Calu3 (cell line): ENCODE measurements around the gene FRAS1. TPM values are rescaled to one million over a fixed set of nuclear protein-coding genes. Genes with fewer than 3 reads are reported as not detected.

Source experiments
- BruUV-seq: library from RNA; stranded (reverse); fragments of 400-500 nt; replicated peaks from 2 replicates; lab custom pipeline; 2021; lab: Mats Ljungman, UMichigan
- CTCF ChIA-PET: fragments of 300-600 bp; sonication (Branson Sonifier 250); formaldehyde crosslinking; loops from one replicate; lab custom pipeline; 2022; ENCODE audit warnings: antibody characterized with exemption; lab: Charles Lee
- DNase-seq: peaks from one replicate; pipeline ENCODE4 v3.0.0; 2022
- H3K27ac Mint-ChIP-seq: one replicate; pipeline ENCODE4 v1.8.0; 2022; ENCODE audit warnings: mixed read lengths; ENCODE audit not compliant: unreplicated experiment
- H3K27me3 Mint-ChIP-seq: one replicate; pipeline ENCODE4 v1.8.0; 2022; ENCODE audit warnings: mixed read lengths; ENCODE audit not compliant: unreplicated experiment
- H3K36me3 Mint-ChIP-seq: one replicate; pipeline ENCODE4 v1.8.0; 2022; ENCODE audit warnings: mild to moderate bottlenecking, moderate library complexity, mixed read lengths; ENCODE audit not compliant: insufficient read depth, unreplicated experiment
- H3K4me1 Mint-ChIP-seq: one replicate; pipeline ENCODE4 v1.8.0; 2022; ENCODE audit warnings: mild to moderate bottlenecking, low read depth, mixed read lengths; ENCODE audit not compliant: unreplicated experiment
- H3K4me3 Mint-ChIP-seq: one replicate; pipeline ENCODE4 v1.8.0; 2022; ENCODE audit warnings: mild to moderate bottlenecking, low read depth, moderate library complexity, mixed read lengths; ENCODE audit not compliant: unreplicated experiment
- H3K9me3 Mint-ChIP-seq: one replicate; pipeline ENCODE4 v1.8.0; 2022; ENCODE audit warnings: low read depth, mixed read lengths; ENCODE audit not compliant: unreplicated experiment
- CTCF ChIP-seq: fragments of 200-600 bp; IDR thresholded peaks from one replicate; pipeline ENCODE4 v1.8.0; 2022; ENCODE audit warnings: antibody characterized with exemption; ENCODE audit not compliant: unreplicated experiment
- intact Hi-C: fragments of 100-400 bp; cut with micrococcal nuclease; formaldehyde crosslinking; loops from one replicate; pipeline ENCODE4 v1.10.0; 2022; ENCODE audit not compliant: unreplicated experiment
- total RNA-seq: library from RNA; stranded (reverse); gene quantifications from 2 replicates; pipeline ENCODE4 v1.2.3, GENCODE V29; 2022

Gene FRAS1
- total RNA-seq, 1 experiment from 2014 or later: 29.4 TPM

GRCh38 chr4:78519962-78520361 lies 462.8 kb downstream of the FRAS1 start:
- Mint-ChIP-seq H3K36me3 (peaks cover 6% of the 10 kb centered on the region), H3K4me1 (peaks cover 6% of the 10 kb centered on the region), H3K27ac (no peak overlapping the region), H3K4me3 (no peak overlapping the region), H3K9me3 (no peaks in the 10 kb centered on the region), H3K27me3 (no peaks in the 10 kb centered on the region)
- CTCF ChIA-PET: no interaction called here
- no peak for TF ChIP-seq CTCF
- no TSS peak for BruUV-seq
- no peak for DNase-seq
- intact Hi-C loops: loop anchor here (10.0 kb wide), 2 partner anchors 95 to 525 kb away; no protein-coding TSS in a partner anchor

GRCh38 chr4:78520808-78521226 lies 463.7 kb downstream of the FRAS1 start:
- TF ChIP-seq CTCF: no peak
- Mint-ChIP-seq H3K4me3 (no peak overlapping the region), H3K9me3 (no peaks in the 10 kb centered on the region), H3K4me1 (peaks cover 14% of the 10 kb centered on the region), H3K27me3 (no peaks in the 10 kb centered on the region), H3K36me3 (peaks cover 6% of the 10 kb centered on the region), H3K27ac (no peak overlapping the region)
- CTCF ChIA-PET: no interaction called here
- intact Hi-C loops: no loop called here
- BruUV-seq: no TSS peak
- DNase-seq: no peak

GRCh38 chr4:78524009-78524408 lies 466.9 kb downstream of the FRAS1 start:
- H3K27ac Mint-ChIP-seq: no peak overlapping the region
- no TSS peak for BruUV-seq
- CTCF ChIA-PET: interaction anchor here (1.1 kb wide), 1 partner anchor 10 kb away, joined by 3 read pairs; no protein-coding TSS in a partner anchor

GRCh38 chr4:78525559-78525958 lies 468.4 kb downstream of the FRAS1 start:
- no TSS peak for BruUV-seq
- H3K27ac Mint-ChIP-seq: no peak overlapping the region
- DNase-seq: no peak
- no peak overlapping the region for H3K4me3 Mint-ChIP-seq
- H3K27me3 Mint-ChIP-seq: no peaks in the 10 kb centered on the region
- peaks cover 16% of the 10 kb centered on the region for H3K4me1 Mint-ChIP-seq
- H3K36me3 Mint-ChIP-seq: peaks cover 5% of the 10 kb centered on the region
- no peak for TF ChIP-seq CTCF
- no peaks in the 10 kb centered on the region for H3K9me3 Mint-ChIP-seq
- CTCF ChIA-PET: no interaction called here
- intact Hi-C loops: no loop called here

More at GRCh38 chr4:78524009-78524408, 466.9 kb downstream of the FRAS1 start:
- Mint-ChIP-seq H3K4me1 (peaks cover 16% of the 10 kb centered on the region), H3K4me3 (no peak overlapping the region), H3K27me3 (no peaks in the 10 kb centered on the region), H3K36me3 (peaks cover 6% of the 10 kb centered on the region), H3K9me3 (no peaks in the 10 kb centered on the region)
- no peak for TF ChIP-seq CTCF
- no peak for DNase-seq
- intact Hi-C loops: no loop called here
